HG03354 (cell line): Measurements from ENCODE around the gene NMD3.
"Not testable (repeated sequence)": the region's sequence is repeated elsewhere in the genome, so short reads cannot be mapped to it uniquely, and the experiment has no call there.

ENCODE experiments used
- ATAC-seq: cut with Tn5 transposase; IDR thresholded peaks from one replicate; pipeline ENCODE4 v1.9.1; 2021; ENCODE audit warnings: mild to moderate bottlenecking; ENCODE audit not compliant: unreplicated experiment, poor library complexity, severe bottlenecking

NMD3 gene

GRCh38 chr3:161220850-161221753 lies at the start of gene NMD3:
TSS of gene NMD3 (plus strand) at chr3:161221311. CDS start at chr3:161222014, 703 bp downstream.
- ATAC-seq = peak; percentile 99

- ATAC-seq = no peak
These were observed 49.2 kb upstream of the NMD3 start for GRCh38 chr3:161171639-161172552.

GRCh38 chr3:161175506-161175905 lies 45.6 kb upstream of the NMD3 start:
- ATAC-seq = no peak

- no peak for ATAC-seq
These were observed 43.1 kb upstream of the NMD3 start for GRCh38 chr3:161177991-161178390.

- ATAC-seq = not testable (repeated sequence)
These were observed 39.7 kb upstream of the NMD3 start for GRCh38 chr3:161181371-161181770.

GRCh38 chr3:161187046-161187445 lies 34.1 kb upstream of the NMD3 start:
- no peak for ATAC-seq

GRCh38 chr3:161197855-161198850 lies 23.0 kb upstream of the NMD3 start:
- no peak for ATAC-seq

GRCh38 chr3:161199926-161200325 lies 21.2 kb upstream of the NMD3 start:
- no peak for ATAC-seq

- peak; percentile 92 for ATAC-seq
These were observed 17.5 kb upstream of the NMD3 start for GRCh38 chr3:161203485-161204098.

- ATAC-seq = no peak
These were observed 12.2 kb upstream of the NMD3 start for GRCh38 chr3:161208931-161209330.

- no peak for ATAC-seq
These were observed 8.8 kb upstream of the NMD3 start for GRCh38 chr3:161212171-161212771.

- ATAC-seq = no peak
These were observed 8.2 kb upstream of the NMD3 start for GRCh38 chr3:161212906-161213305.

GRCh38 chr3:161213644-161214043 lies 7.5 kb upstream of the NMD3 start:
- no peak for ATAC-seq

- ATAC-seq = no peak
These were observed 5.9 kb upstream of the NMD3 start for GRCh38 chr3:161215185-161215584.

- ATAC-seq = no peak
These were observed 3.6 kb upstream of the NMD3 start for GRCh38 chr3:161217496-161217895.

GRCh38 chr3:161219495-161219894 lies 1.6 kb upstream of the NMD3 start:
- no peak for ATAC-seq

- ATAC-seq = no peak
These were observed 892 bp downstream of the NMD3 start for GRCh38 chr3:161221806-161222600.

- no peak for ATAC-seq
These were observed 1.6 kb downstream of the NMD3 start for GRCh38 chr3:161222662-161223061.
